Cardiac muscle cell (in vitro differentiated cells and primary cell): ENCODE measurements around the gene RASSF8. TPM values are rescaled to one million over a fixed set of nuclear protein-coding genes. Genes with fewer than 3 reads are reported as not detected.
"Not testable (repeated sequence)": the region's sequence is repeated elsewhere in the genome, so short reads cannot be mapped to it uniquely, and the experiment has no call there.

Experiments
- DNase-seq, 2 donors: peaks; one replicate each; pipeline versions ENCODE4 v3.0.0 to v3.0.0-alpha.2; 2010 to 2017; ENCODE audit warnings: low read depth in 1 of 2, low spot score in 1 of 2
- H3K27ac ChIP-seq: fragments of 200-600 bp; sonication (generic); 2 replicates; pipeline ENCODE4 v1.5.1; 2016
- H3K27me3 ChIP-seq: fragments of 200-600 bp; sonication (generic); 2 replicates; pipeline ENCODE4 v1.6.0; 2016; ENCODE audit warnings: control low read depth
- H3K36me3 ChIP-seq: fragments of 200-600 bp; sonication (generic); 2 replicates; pipeline ENCODE4 v1.5.1; 2016; ENCODE audit warnings: control low read depth
- H3K4me1 ChIP-seq: fragments of 200-600 bp; sonication (generic); 2 replicates; pipeline ENCODE4 v1.8.1; 2017; ENCODE audit warnings: low read depth, mild to moderate bottlenecking, mixed run types
- H3K4me3 ChIP-seq: fragments of 200-600 bp; sonication (generic); 2 replicates; pipeline ENCODE4 v1.5.1; 2016; ENCODE audit warnings: mild to moderate bottlenecking
- H3K9me3 ChIP-seq: fragments of 200-600 bp; sonication (generic); 2 replicates; pipeline ENCODE4 v1.5.1; 2017; ENCODE audit warnings: low read depth, mild to moderate bottlenecking, control low read depth
- CTCF ChIP-seq: IDR thresholded peaks from 2 replicates; pipeline ENCODE4 v1.5.1; 2012; ENCODE audit warnings: low read depth, mild to moderate bottlenecking, low read length
- polyA plus RNA-seq: library from polyadenylated mRNA; unstranded; fragments of >200 nt; fragmentation: Nextera tagmentation; extraction: Ambion mirVana; gene quantifications from 2 replicates; pipeline ENCODE4 v1.2.1, GENCODE V29; 2016
- total RNA-seq: library from RNA; depleted of rRNA; stranded (reverse); fragments of >200 nt; gene quantifications from 2 replicates; pipeline ENCODE4 v1.2.3, GENCODE V29; 2016

The RASSF8 gene
- total and polyA plus RNA-seq, 2 experiments from 2014 or later, result 25.2 to 56.4 TPM

- Histone ChIP-seq H3K36me3 (no peaks in the 10 kb centered on the region), H3K4me3 (no peak overlapping the region), H3K27me3 (no peaks in the 10 kb centered on the region), H3K9me3 (no peaks in the 10 kb centered on the region), H3K27ac (no peak overlapping the region), H3K4me1 (no peaks in the 10 kb centered on the region)
- no peak for DNase-seq
- no peak for TF ChIP-seq CTCF
Measured at GRCh38 chr12:26056335-26056734, 97.9 kb downstream of the RASSF8 start.

- H3K36me3 ChIP-seq, DNase-seq, H3K4me1 ChIP-seq: not testable (repeated sequence)
Measured at GRCh38 chr12:26057271-26057670, 98.8 kb downstream of the RASSF8 start.

GRCh38 chr12:26058308-26058707 is 99.8 kb downstream of the RASSF8 start:
- no peak for DNase-seq
- no peaks in the 10 kb centered on the region for H3K9me3 ChIP-seq
- H3K36me3 ChIP-seq, result no peaks in the 10 kb centered on the region
- H3K4me1 ChIP-seq, result no peaks in the 10 kb centered on the region
- H3K27me3 ChIP-seq, result no peaks in the 10 kb centered on the region
- TF ChIP-seq CTCF, result no peak
- H3K27ac ChIP-seq, result no peak overlapping the region
- no peak overlapping the region for H3K4me3 ChIP-seq

More at GRCh38 chr12:26057271-26057670, 98.8 kb downstream of the RASSF8 start:
- not testable (repeated sequence) for H3K27me3 ChIP-seq, H3K27ac ChIP-seq, H3K4me3 ChIP-seq, H3K9me3 ChIP-seq

GRCh38 chr12:26058818-26059217 is 100.3 kb downstream of the RASSF8 start:
- no peaks in the 10 kb centered on the region for H3K36me3 ChIP-seq
- H3K27me3 ChIP-seq, result no peaks in the 10 kb centered on the region
- no peak for DNase-seq
- H3K4me1 ChIP-seq, result no peaks in the 10 kb centered on the region
- H3K27ac ChIP-seq, result no peak overlapping the region
- no peak for TF ChIP-seq CTCF
- H3K9me3 ChIP-seq, result no peaks in the 10 kb centered on the region
- H3K4me3 ChIP-seq, result no peak overlapping the region

GRCh38 chr12:26062006-26062405 is 103.5 kb downstream of the RASSF8 start:
- Histone ChIP-seq H3K36me3 (no peaks in the 10 kb centered on the region), H3K27me3 (no peaks in the 10 kb centered on the region), H3K4me3 (no peak overlapping the region), H3K27ac (no peak overlapping the region), H3K4me1 (no peaks in the 10 kb centered on the region), H3K9me3 (no peaks in the 10 kb centered on the region)
- no peak for DNase-seq
- TF ChIP-seq CTCF, result no peak

- no peak for TF ChIP-seq CTCF
- DNase-seq, result peak in 1 of 2 donors; percentile 58
- Histone ChIP-seq H3K36me3 (no peaks in the 10 kb centered on the region), H3K27me3 (no peaks in the 10 kb centered on the region), H3K4me1 (no peaks in the 10 kb centered on the region), H3K9me3 (no peaks in the 10 kb centered on the region), H3K4me3 (no peak overlapping the region), H3K27ac (no peak overlapping the region)
Measured at GRCh38 chr12:26062566-26062965, 104.1 kb downstream of the RASSF8 start.
